Astrocyte of the cerebellum (primary cell): ENCODE measurements around the gene PRKN.
"Not testable (repeated sequence)": the region's sequence is repeated elsewhere in the genome, so short reads cannot be mapped to it uniquely, and the experiment has no call there.

Experiments used
- DNase-seq: peaks from one replicate; pipeline ENCODE4 v3.0.0-alpha.2; 2011; ENCODE audit warnings: low read depth
- H3K4me3 ChIP-seq: 2 replicates; pipeline ENCODE4 v1.5.1; 2011; ENCODE audit warnings: mild to moderate bottlenecking, low read depth, low read length, moderate library complexity
- CTCF ChIP-seq: IDR thresholded peaks from 2 replicates; pipeline ENCODE4 v1.5.1; 2012; ENCODE audit warnings: low read length, low read depth, moderate library complexity, mild to moderate bottlenecking; ENCODE audit errors: missing control alignments
- in situ Hi-C: cut with HindIII; loops from 2 replicates; pipeline ENCODE4 v1.10.0; 2017; ENCODE audit warnings: low sequenced_read_pairs

The PRKN gene

DNA sequence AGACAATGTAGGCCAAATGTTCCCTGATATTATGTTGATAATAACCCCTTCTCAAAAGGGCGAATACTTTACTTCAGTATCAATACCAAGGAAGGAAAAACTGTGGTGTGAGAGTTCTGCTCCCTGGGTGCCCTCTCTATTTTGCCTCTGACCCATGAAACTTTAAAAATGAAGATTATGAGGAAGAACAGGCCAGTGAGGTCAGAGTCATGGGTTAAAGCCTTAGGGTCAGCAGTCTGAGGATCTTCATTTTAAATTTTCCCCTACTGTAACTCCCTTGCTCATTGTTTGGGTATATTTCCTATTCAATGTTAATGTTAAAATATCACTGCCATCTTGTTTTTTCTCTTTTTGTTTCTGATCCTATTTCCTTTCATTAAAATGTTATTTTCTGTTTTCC lies 47.9 kb downstream of the PRKN start:
- TF ChIP-seq CTCF = no peak
- DNase-seq = no peak
- in situ Hi-C loops = no loop called here
- no peak overlapping the region for H3K4me3 ChIP-seq

GRCh38 chr6:162678896-162679295 lies 48.7 kb downstream of the PRKN start:
- in situ Hi-C loops, H3K4me3 ChIP-seq, DNase-seq: not testable (repeated sequence)

GRCh38 chr6:162675503-162675902 lies 52.1 kb downstream of the PRKN start:
- DNase-seq = no peak
- no peak for TF ChIP-seq CTCF
- H3K4me3 ChIP-seq = no peak overlapping the region
- in situ Hi-C loops = no loop called here

- H3K4me3 ChIP-seq = no peak overlapping the region
- DNase-seq = no peak
- no peak for TF ChIP-seq CTCF
- in situ Hi-C loops = no loop called here
Observed at GRCh38 chr6:162674452-162674851, 53.1 kb downstream of the PRKN start.

- TF ChIP-seq CTCF = no peak
- in situ Hi-C loops = no loop called here
- no peak overlapping the region for H3K4me3 ChIP-seq
- no peak for DNase-seq
Observed at GRCh38 chr6:162671580-162672165, 55.9 kb downstream of the PRKN start.

- in situ Hi-C loops = no loop called here
- TF ChIP-seq CTCF = no peak
- DNase-seq = no peak
- no peak overlapping the region for H3K4me3 ChIP-seq
Observed at GRCh38 chr6:162670345-162670744, 57.2 kb downstream of the PRKN start.

DNA sequence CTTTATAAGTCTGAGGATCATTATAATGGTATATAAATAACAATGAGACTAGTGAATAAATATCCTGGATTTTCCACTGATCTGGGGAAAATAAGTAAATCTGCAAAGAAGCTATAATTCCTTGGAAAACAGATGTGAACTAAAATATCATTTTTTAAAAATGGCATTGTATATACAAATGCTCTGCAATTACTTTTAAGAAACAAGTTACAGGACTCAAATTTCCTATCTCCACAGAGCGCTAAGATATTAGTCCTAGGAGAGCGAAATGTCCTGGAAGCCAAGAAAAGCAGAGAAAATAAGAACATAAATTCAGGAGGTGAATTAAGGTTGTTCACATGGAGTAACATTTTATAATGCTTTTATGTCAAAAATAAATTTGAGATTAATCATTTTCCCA lies 61.3 kb downstream of the PRKN start:
- no peak overlapping the region for H3K4me3 ChIP-seq
- TF ChIP-seq CTCF = no peak
- in situ Hi-C loops = no loop called here
- DNase-seq = no peak
